Measurements from ENCODE around the gene PGLYRP4.

The PGLYRP4 gene

GRCh38 chr1:153293480-153293775 is 55.2 kb downstream of the PGLYRP4 start:
- no peak overlapping the region for H3K9ac ChIP-seq (ENCODE audit: low read depth in 1 of 2, low read length in 2 of 2)
- H3K36me3 ChIP-seq (ENCODE audit: control insufficient read depth in 1 of 2, insufficient read depth in 2 of 2, low read length in 2 of 2), result no peaks in the 10 kb centered on the region
- H3K27me3 ChIP-seq (ENCODE audit: control insufficient read depth in 1 of 2, insufficient read depth in 2 of 2, low read length in 2 of 2), result peaks cover 0 to 2% of the 10 kb centered on the region in 2 donors
- no peaks in the 10 kb centered on the region for H3K4me1 ChIP-seq (ENCODE audit: control insufficient read depth in 1 of 2, insufficient read depth in 2 of 2, low read length in 2 of 2)
- H3K4me3 ChIP-seq (ENCODE audit: low read depth in 1 of 2, low read length in 2 of 2), result no peak overlapping the region
- H3K27ac ChIP-seq (ENCODE audit: low read depth, low read length), result no peak overlapping the region
- H3K9me3 ChIP-seq (ENCODE audit: control insufficient read depth in 1 of 2, low read length in 2 of 2), result no peaks in the 10 kb centered on the region

- Histone ChIP-seq H3K27me3 (ENCODE audit: control insufficient read depth in 1 of 2, insufficient read depth in 2 of 2, low read length in 2 of 2) (no peaks in the 10 kb centered on the region), H3K4me3 (ENCODE audit: low read depth in 1 of 2, low read length in 2 of 2) (no peak overlapping the region), H3K36me3 (ENCODE audit: control insufficient read depth in 1 of 2, insufficient read depth in 2 of 2, low read length in 2 of 2) (no peaks in the 10 kb centered on the region), H3K9ac (ENCODE audit: low read depth in 1 of 2, low read length in 2 of 2) (no peak overlapping the region), H3K4me1 (ENCODE audit: control insufficient read depth in 1 of 2, insufficient read depth in 2 of 2, low read length in 2 of 2) (no peaks in the 10 kb centered on the region), H3K9me3 (ENCODE audit: control insufficient read depth in 1 of 2, low read length in 2 of 2) (no peaks in the 10 kb centered on the region), H3K27ac (ENCODE audit: low read depth, low read length) (no peak overlapping the region)
Measured at GRCh38 chr1:153292740-153293479, 55.7 kb downstream of the PGLYRP4 start.

- no peak overlapping the region for H3K9ac ChIP-seq (ENCODE audit: low read depth in 1 of 2, low read length in 2 of 2)
- no peaks in the 10 kb centered on the region for H3K27me3 ChIP-seq (ENCODE audit: control insufficient read depth in 1 of 2, insufficient read depth in 2 of 2, low read length in 2 of 2)
- no peaks in the 10 kb centered on the region for H3K36me3 ChIP-seq (ENCODE audit: control insufficient read depth in 1 of 2, insufficient read depth in 2 of 2, low read length in 2 of 2)
- H3K27ac ChIP-seq (ENCODE audit: low read depth, low read length), result no peak overlapping the region
- H3K4me3 ChIP-seq (ENCODE audit: low read depth in 1 of 2, low read length in 2 of 2), result no peak overlapping the region
- no peaks in the 10 kb centered on the region for H3K9me3 ChIP-seq (ENCODE audit: control insufficient read depth in 1 of 2, low read length in 2 of 2)
- H3K4me1 ChIP-seq (ENCODE audit: control insufficient read depth in 1 of 2, insufficient read depth in 2 of 2, low read length in 2 of 2), result no peaks in the 10 kb centered on the region
Measured at GRCh38 chr1:153292185-153292584, 56.5 kb downstream of the PGLYRP4 start.

- H3K27me3 ChIP-seq (ENCODE audit: control insufficient read depth in 1 of 2, insufficient read depth in 2 of 2, low read length in 2 of 2), result no peaks in the 10 kb centered on the region
- no peak overlapping the region for H3K4me3 ChIP-seq (ENCODE audit: low read depth in 1 of 2, low read length in 2 of 2)
- no peaks in the 10 kb centered on the region for H3K4me1 ChIP-seq (ENCODE audit: control insufficient read depth in 1 of 2, insufficient read depth in 2 of 2, low read length in 2 of 2)
- no peaks in the 10 kb centered on the region for H3K9me3 ChIP-seq (ENCODE audit: control insufficient read depth in 1 of 2, low read length in 2 of 2)
- no peak overlapping the region for H3K27ac ChIP-seq (ENCODE audit: low read depth, low read length)
- no peaks in the 10 kb centered on the region for H3K36me3 ChIP-seq (ENCODE audit: control insufficient read depth in 1 of 2, insufficient read depth in 2 of 2, low read length in 2 of 2)
- H3K9ac ChIP-seq (ENCODE audit: low read depth in 1 of 2, low read length in 2 of 2), result no peak overlapping the region
Measured at GRCh38 chr1:153291514-153291913, 57.1 kb downstream of the PGLYRP4 start.

- no peak overlapping the region for H3K27ac ChIP-seq (ENCODE audit: low read depth, low read length)
- H3K9me3 ChIP-seq (ENCODE audit: control insufficient read depth in 1 of 2, low read length in 2 of 2), result no peaks in the 10 kb centered on the region
- H3K4me3 ChIP-seq (ENCODE audit: low read depth in 1 of 2, low read length in 2 of 2), result no peak overlapping the region
- no peak overlapping the region for H3K9ac ChIP-seq (ENCODE audit: low read depth in 1 of 2, low read length in 2 of 2)
- H3K4me1 ChIP-seq (ENCODE audit: control insufficient read depth in 1 of 2, insufficient read depth in 2 of 2, low read length in 2 of 2), result no peaks in the 10 kb centered on the region
- no peaks in the 10 kb centered on the region for H3K36me3 ChIP-seq (ENCODE audit: control insufficient read depth in 1 of 2, insufficient read depth in 2 of 2, low read length in 2 of 2)
- no peaks in the 10 kb centered on the region for H3K27me3 ChIP-seq (ENCODE audit: control insufficient read depth in 1 of 2, insufficient read depth in 2 of 2, low read length in 2 of 2)
Measured at GRCh38 chr1:153288634-153289275, 59.9 kb downstream of the PGLYRP4 start.
